H1 (cell line): ENCODE data around the gene DDAH2. TPM values are rescaled to one million over a fixed set of nuclear protein-coding genes. Genes with fewer than 3 reads are reported as not detected.

Experiments
- BCL11A ChIP-seq, 2 experiments: IDR thresholded peaks; one replicate each; pipeline ENCODE4 v1.6.1; 2011; ENCODE audit warnings: low read depth in 2 of 2, low read length in 2 of 2, mild to moderate bottlenecking in 2 of 2
- CBX8 ChIP-seq: fragments of 300-800, 300-1000 bp; sonication (generic); IDR thresholded peaks from 2 replicates; pipeline ENCODE4 v1.7.1; 2016; ENCODE audit warnings: low read depth, low read length, borderline replicate concordance
- CEBPB ChIP-seq: IDR thresholded peaks from 2 replicates; pipeline ENCODE4 v1.6.1; 2012; ENCODE audit warnings: low read depth, low read length
- CHD1 ChIP-seq: IDR thresholded peaks from 2 replicates; pipeline ENCODE4 v1.6.1; 2012; ENCODE audit warnings: low read depth, low read length, improper control_type of control experiment
- FOSL1 ChIP-seq: IDR thresholded peaks from 2 replicates; pipeline ENCODE4 v1.6.1; 2011; ENCODE audit warnings: mild to moderate bottlenecking, low read depth, low read length, moderate library complexity; ENCODE audit not compliant: insufficient read depth
- HDAC2 ChIP-seq, 2 experiments: fragments of 300-600 bp in 1 of 2; sonication (generic) in 1 of 2; IDR thresholded peaks; 2 replicates each; pipeline ENCODE4 v1.6.1; 2011 to 2012; ENCODE audit warnings: low read depth in 2 of 2, low read length in 2 of 2, mild to moderate bottlenecking in 2 of 2, moderate library complexity in 2 of 2, borderline replicate concordance in 1 of 2, inconsistent platforms in 1 of 2
- KDM1A ChIP-seq: fragments of 200-600, 300-600 bp; sonication (generic); IDR thresholded peaks from 2 replicates; pipeline ENCODE4 v1.7.1; 2016; ENCODE audit warnings: mild to moderate bottlenecking, low read length, borderline replicate concordance
- NANOG ChIP-seq: IDR thresholded peaks from 2 replicates; pipeline ENCODE4 v1.6.1; 2011; ENCODE audit warnings: low read length, low read depth, mild to moderate bottlenecking, inconsistent platforms; ENCODE audit not compliant: insufficient read depth, poor library complexity, severe bottlenecking
- NRF1 ChIP-seq: IDR thresholded peaks from 2 replicates; pipeline ENCODE4 v1.6.1; 2011; ENCODE audit warnings: mild to moderate bottlenecking, low read depth, low read length, improper control_type of control experiment
- POLR2A ChIP-seq, 2 experiments: IDR thresholded peaks; 1 replicate in 1 of 2; 2 replicates in 1 of 2; pipeline ENCODE4 v1.6.1; 2011; ENCODE audit warnings: low read depth in 2 of 2, low read length in 2 of 2, mild to moderate bottlenecking in 2 of 2; ENCODE audit errors: control extremely low read depth in 1 of 2
- POLR2AphosphoS5 ChIP-seq: IDR thresholded peaks from 2 replicates; pipeline ENCODE4 v1.6.1; 2011; ENCODE audit warnings: low read depth, low read length
- RBBP5 ChIP-seq: IDR thresholded peaks from 2 replicates; pipeline ENCODE4 v1.7.1; 2012; ENCODE audit warnings: low read depth, mild to moderate bottlenecking, inconsistent platforms, low read length, moderate library complexity, borderline replicate concordance
- RNF2 ChIP-seq: fragments of 200-900, 300-1000 bp; sonication (generic); IDR thresholded peaks from 2 replicates; pipeline ENCODE4 v1.7.1; 2016; ENCODE audit warnings: borderline replicate concordance, low read depth, mild to moderate bottlenecking, antibody characterized with exemption, low read length; ENCODE audit not compliant: poor library complexity, severe bottlenecking; ENCODE audit errors: missing control alignments
- RXRA ChIP-seq: IDR thresholded peaks from 2 replicates; pipeline ENCODE4 v1.6.1; 2011; ENCODE audit warnings: low read depth, mild to moderate bottlenecking, low read length, moderate library complexity; ENCODE audit not compliant: insufficient read depth
- SIN3A ChIP-seq, 2 experiments: IDR thresholded peaks in 1 of 2; conservative IDR thresholded peaks in 1 of 2; 2 replicates each; pipeline ENCODE4 v1.6.1; 2011 to 2012; ENCODE audit warnings: low read length in 2 of 2, improper control_type of control experiment in 1 of 2, low read depth in 1 of 2, mild to moderate bottlenecking in 1 of 2
- SIX5 ChIP-seq: IDR thresholded peaks from 2 replicates; pipeline ENCODE4 v1.6.1; 2011; ENCODE audit warnings: mild to moderate bottlenecking, low read depth, low read length
- SP1 ChIP-seq: IDR thresholded peaks from 2 replicates; pipeline ENCODE4 v1.6.1; 2011; ENCODE audit warnings: low read depth, low read length
- SP4 ChIP-seq: IDR thresholded peaks from 2 replicates; pipeline ENCODE4 v1.6.1; 2012; ENCODE audit warnings: low read length, inconsistent platforms
- SRF ChIP-seq: IDR thresholded peaks from 2 replicates; pipeline ENCODE4 v1.6.1; 2011; ENCODE audit warnings: mild to moderate bottlenecking, low read depth, low read length, moderate library complexity
- TAF1 ChIP-seq: IDR thresholded peaks from 2 replicates; pipeline ENCODE4 v1.6.1; 2011; ENCODE audit warnings: mild to moderate bottlenecking, low read depth, low read length
- polyA plus RNA-seq, 7 experiments: library from polyadenylated mRNA; depleted of rRNA in 3 of 7; stranded (reverse) in 5 of 7; unstranded in 2 of 7; fragments of >200 nt in 5 of 7; fragments of 200-250 nt in 2 of 7; gene quantifications; 1 replicate in 5 of 7; 2 replicates in 1 of 7; 4 replicates in 1 of 7; pipeline versions ENCODE4 v1.2.1 to v1.2.3, GENCODE V29; 2011 to 2013; ENCODE audit warnings: missing spikeins in 2 of 7, mixed read lengths in 2 of 7
- total RNA-seq: library from RNA; stranded (reverse); fragmentation: NEBNext Ultra II Directional; extraction: Animal tissue kit (Norgen Biotek cat#: 25700); gene quantifications from 2 replicates; pipeline ENCODE4 v1.2.1, GENCODE V29; 2021
- TF ChIP-seq, protein P1 (sequence below): IDR thresholded peaks from 2 replicates; pipeline ENCODE4 v1.6.1; 2011; ENCODE audit warnings: low read depth, mild to moderate bottlenecking, low read length; ENCODE audit not compliant: insufficient read depth
- TF ChIP-seq, protein P2 (sequence below): IDR thresholded peaks from 2 replicates; pipeline ENCODE4 v1.6.1; 2012; ENCODE audit warnings: inconsistent platforms
- TF ChIP-seq, protein P3 (sequence below): IDR thresholded peaks from 2 replicates; pipeline ENCODE4 v1.6.1; 2011; ENCODE audit warnings: low read length, improper control_type of control experiment

Gene DDAH2
- total and polyA plus RNA-seq, 2 of the 8 experiments (the other 6 are each of a cell fraction or from before 2014, with no cell fraction given): 53.3 to 73.5 TPM

DNA sequence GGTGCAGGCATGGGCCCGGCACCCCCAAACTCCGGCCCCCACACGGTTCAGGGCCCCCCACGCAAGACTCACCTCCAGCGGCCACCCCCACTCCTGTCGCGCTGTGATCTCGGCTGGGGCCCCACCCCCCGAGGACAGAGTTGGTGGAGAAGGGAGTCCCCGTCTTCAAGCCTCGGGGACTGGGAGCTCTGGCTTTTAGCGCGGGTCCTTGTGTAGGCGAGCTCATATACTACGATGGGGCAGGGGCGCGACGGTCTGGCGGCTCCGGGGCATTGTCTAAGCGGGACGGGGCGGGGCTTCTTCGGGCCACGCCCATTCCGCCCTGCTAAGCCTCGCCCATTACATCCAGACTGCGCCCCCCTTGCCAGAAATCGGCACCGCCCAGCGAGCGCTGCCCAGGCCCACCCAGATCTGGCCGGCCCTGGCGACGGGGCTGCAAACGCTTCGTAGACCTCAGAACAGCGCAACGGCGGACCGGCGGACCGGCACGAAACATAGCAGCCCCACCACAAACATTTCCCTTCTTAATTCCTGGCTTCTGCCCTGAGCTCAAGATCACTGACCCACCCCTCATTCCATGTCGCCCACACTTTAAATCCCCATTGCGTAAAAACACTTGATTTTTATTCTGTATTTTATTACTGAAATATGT is 1.0 kb upstream of the DDAH2 start (continued):
- TF ChIP-seq, protein P1, sequence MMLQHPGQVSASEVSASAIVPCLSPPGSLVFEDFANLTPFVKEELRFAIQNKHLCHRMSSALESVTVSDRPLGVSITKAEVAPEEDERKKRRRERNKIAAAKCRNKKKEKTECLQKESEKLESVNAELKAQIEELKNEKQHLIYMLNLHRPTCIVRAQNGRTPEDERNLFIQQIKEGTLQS: no peak
- TF ChIP-seq RBBP5 (0 out of 2 replicates have a peak, but pooled peaks have one; percentile 9), FOSL1 (no peak), CBX8 (no peak), SP1 (peak; percentile 53), SRF (no peak), NRF1 (no peak), SP4 (no peak), CHD1 (no peak), KDM1A (no peak), RXRA (no peak), SIX5 (no peak), SIN3A (conservative IDR thresholded peaks at IDR 0.05 in 1 of 2, IDR thresholded peaks at IDR 0.05 in 1 of 2; ENCODE audit: low read depth in 1 of 2, low read length in 2 of 2) (no peak; a peak in 1 of 4 replicates), POLR2AphosphoS5 (peak; percentile 48), BCL11A (IDR thresholded peaks at IDR 0.05; ENCODE audit: low read depth in 2 of 2, low read length in 2 of 2) (no peak), CEBPB (no peak), NANOG (no peak), HDAC2 (IDR thresholded peaks at IDR 0.05; ENCODE audit: borderline replicate concordance in 1 of 2, low read depth in 2 of 2, low read length in 2 of 2) (no peak), POLR2A (IDR thresholded peaks at IDR 0.05; ENCODE audit: control extremely low read depth in 1 of 2, low read depth in 2 of 2, low read length in 2 of 2) (peak in 1 of 2 experiments; percentile 59; a peak in 1 of 3 replicates), RNF2 (no peak), TAF1 (peak; percentile 75)
- TF ChIP-seq, protein P2, sequence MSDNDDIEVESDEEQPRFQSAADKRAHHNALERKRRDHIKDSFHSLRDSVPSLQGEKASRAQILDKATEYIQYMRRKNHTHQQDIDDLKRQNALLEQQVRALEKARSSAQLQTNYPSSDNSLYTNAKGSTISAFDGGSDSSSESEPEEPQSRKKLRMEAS: peak; percentile 28; the same call in 1 of the 2 replicates
- TF ChIP-seq, protein P3, sequence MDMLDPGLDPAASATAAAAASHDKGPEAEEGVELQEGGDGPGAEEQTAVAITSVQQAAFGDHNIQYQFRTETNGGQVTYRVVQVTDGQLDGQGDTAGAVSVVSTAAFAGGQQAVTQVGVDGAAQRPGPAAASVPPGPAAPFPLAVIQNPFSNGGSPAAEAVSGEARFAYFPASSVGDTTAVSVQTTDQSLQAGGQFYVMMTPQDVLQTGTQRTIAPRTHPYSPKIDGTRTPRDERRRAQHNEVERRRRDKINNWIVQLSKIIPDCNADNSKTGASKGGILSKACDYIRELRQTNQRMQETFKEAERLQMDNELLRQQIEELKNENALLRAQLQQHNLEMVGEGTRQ: no peak
